NOMO-1 treated with dmso at 0.1 percent for 144 hours (cell line): ENCODE data around the gene MYOZ1.
"Not testable (repeated sequence)": the region's sequence is repeated elsewhere in the genome, so short reads cannot be mapped to it uniquely, and the experiment has no call there.

Source experiments
- DNase-seq: peaks from one replicate; lab custom pipeline; 2025; ENCODE audit not compliant: unreplicated experiment; lab: John Stamatoyannopoulos, UW

The MYOZ1 gene, protein sequence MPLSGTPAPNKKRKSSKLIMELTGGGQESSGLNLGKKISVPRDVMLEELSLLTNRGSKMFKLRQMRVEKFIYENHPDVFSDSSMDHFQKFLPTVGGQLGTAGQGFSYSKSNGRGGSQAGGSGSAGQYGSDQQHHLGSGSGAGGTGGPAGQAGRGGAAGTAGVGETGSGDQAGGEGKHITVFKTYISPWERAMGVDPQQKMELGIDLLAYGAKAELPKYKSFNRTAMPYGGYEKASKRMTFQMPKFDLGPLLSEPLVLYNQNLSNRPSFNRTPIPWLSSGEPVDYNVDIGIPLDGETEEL

DNA sequence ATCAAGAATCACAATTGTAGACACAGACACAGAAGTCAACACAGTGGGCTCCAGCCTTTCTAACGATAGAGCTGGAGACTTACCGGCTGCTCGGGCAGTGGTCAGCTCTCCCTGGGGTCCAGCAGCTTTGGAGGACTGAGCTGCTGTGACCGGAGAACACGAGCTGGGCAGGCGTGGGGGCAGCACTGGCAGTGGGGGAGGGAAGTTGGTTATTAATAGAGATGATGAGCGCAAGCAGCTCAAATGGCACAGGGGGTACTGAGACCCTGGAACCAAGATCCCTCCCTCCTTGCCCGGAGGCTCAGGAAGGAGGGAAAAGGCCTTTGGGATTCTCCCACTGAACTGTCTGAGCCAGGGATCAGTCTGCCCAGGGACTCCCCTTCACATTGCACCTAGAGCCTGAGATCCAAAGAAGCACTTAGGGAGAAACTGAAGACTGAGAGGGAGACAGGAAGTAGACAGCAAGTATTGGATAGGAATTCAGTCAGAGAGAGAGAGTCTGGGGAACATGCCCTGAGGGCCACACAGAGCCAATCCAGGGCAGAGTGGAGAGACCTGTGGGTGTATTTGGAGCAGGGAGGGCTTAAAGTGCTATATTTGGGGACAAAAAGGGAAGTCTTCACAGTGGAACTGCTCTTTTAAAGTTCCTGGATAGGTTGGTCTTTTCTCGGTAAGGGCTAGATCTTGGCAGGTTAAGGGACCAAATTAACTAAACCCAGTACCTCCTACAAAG is at the start of gene MYOZ1:
TSS of gene MYOZ1 (minus strand) at position 147 of the 733 bp plus-strand sequence. CDS start 1,457 bp downstream, outside the sequence.
- DNase-seq = peak; percentile 19

DNA sequence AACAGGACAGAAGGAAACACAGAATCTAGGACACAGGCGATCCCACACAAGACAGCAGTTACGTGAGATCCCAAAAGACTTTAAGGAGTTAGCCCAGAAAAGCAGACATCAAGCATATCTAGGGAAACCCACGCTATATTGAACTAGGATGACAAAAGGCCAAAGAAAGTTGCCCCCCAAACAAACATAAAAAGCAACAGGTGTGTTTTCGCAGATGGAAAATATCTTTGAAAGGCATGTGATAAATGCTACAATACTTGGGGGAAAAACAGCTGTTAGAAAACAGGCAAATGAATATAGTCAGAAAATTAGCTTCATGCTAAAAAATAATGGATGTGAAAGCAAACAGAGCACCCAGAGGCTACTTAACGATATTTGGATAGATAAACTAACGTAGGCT is 49.5 kb upstream of the MYOZ1 start:
- DNase-seq = not testable (repeated sequence)

DNA sequence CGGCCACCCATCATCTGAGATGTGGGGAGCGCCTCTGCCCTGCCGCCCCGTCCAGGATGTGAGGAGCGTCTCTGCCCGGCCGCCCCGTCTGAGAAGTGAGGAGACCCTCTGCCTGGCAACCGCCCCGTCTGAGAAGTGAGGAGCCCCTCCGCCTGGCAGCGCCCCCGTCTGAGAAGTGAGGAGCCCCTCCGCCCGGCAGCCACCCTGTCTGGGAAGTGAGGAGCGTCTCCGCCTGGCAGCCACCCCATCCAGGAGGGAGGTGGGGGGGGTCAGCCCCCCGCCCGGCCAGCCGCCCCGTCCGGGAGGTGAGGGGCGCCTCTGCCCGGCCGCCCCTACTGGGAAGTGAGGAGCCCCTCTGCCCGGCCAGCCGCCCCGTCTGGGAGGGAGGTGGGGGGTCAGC is 48.3 kb upstream of the MYOZ1 start:
- DNase-seq = not testable (repeated sequence)

DNA sequence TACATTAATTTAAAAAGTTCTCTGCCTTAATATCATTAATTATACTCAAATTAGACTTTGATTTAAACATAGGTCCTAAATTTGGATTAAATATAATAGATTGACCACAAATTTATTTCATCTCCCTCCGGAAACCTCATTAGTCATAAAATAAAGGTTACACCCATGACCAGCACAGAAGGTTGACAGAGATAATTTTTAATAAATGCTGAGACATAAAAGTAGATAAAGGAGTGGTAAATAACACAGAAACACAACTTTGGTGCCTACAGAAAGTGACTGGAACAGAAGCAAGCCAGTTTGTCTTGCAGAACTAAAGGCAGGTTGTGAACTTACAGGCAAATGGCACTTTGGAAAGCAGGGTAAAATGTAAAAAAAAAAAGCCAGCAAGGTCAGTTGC is 46.4 kb upstream of the MYOZ1 start:
- not testable (repeated sequence) for DNase-seq

DNA sequence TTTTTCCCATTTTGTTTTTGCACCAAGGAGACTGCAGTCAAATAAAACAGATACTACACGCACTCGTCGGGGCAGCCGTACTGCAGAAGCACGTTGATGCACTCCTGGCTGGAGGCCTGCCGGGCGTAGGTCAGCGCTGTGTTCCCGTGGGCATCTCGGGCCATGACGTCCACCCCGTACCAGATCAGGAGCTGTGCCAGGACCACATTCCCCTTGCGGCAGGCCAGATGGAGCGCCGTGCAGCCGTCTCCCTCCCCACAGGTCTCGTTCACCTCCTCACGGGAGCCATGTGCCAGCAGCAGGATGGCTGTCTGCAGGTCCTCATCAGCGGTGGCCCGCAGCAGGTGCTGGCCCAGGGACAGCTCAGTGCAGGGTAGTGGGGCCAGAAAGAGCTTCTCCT is 33.3 kb upstream of the MYOZ1 start:
- DNase-seq = not testable (repeated sequence)

DNA sequence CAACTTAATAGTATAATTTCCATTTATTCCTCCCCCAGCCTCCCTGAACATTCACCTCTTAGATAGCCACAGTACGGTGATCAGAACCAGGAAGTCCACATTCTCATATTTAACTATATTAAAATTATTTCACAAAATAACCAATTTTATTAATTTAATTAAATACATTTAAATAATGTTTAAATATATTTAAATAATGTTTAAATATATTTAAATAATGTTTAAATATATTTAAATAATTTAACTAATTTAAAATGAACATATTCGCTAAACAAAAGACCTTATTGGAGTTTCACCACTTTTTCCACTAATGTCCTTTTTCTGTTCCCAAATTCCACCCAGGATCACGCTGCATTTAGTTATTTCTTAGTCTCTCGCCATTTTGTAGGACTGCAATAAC is 27.1 kb upstream of the MYOZ1 start:
- DNase-seq = not testable (repeated sequence)

DNA sequence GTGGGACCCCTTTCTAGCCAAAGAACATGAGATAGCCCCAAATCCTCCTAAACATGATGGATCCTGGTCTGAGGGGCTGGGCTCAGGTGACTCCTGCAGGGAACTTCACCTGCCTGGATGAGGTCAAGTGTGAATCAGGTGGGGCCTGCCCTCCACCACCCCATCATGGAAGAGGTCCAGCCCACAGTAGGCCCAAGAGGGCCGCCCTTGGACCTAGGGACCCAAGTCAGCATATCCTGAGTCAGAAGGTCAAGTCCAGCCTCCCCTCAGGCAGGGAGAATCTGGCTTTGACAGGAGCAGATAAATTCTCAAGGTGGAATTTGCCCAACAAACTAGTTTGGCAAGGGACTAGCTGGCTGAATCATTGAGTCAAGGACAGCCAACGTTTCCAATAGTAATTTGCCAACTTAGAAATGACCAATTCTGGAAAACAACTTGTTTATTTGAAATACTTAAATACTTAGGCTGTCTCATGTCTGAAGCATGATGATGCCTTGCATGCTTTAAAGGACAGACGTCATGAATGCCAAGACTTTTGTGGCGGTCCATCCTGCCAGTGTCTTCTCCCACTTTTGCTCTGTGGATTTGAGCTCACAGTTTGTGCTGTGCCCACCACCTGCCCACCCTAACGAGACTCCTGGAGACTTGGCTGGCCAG is 25.0 kb upstream of the MYOZ1 start:
- DNase-seq = not testable (repeated sequence)

DNA sequence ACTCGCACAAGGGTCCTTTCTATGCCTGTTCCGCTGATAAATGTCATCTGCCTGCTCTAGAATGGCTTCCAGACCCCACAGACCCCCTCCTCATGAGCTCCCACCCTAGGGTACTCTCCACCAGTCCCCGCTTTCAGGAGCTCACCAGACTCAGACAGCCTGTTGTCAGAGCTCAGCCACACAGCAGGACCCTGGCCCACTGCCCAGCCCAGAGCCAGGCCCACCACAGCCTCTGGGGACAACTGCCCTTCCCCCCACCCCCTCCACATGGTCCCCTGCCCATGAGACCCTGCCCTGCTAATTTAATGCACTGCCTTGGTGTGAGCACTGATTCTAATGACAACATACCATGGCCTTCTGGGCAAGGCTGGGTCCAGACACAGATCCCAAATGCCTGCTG is 24.3 kb upstream of the MYOZ1 start:
- DNase-seq = not testable (repeated sequence)

DNA sequence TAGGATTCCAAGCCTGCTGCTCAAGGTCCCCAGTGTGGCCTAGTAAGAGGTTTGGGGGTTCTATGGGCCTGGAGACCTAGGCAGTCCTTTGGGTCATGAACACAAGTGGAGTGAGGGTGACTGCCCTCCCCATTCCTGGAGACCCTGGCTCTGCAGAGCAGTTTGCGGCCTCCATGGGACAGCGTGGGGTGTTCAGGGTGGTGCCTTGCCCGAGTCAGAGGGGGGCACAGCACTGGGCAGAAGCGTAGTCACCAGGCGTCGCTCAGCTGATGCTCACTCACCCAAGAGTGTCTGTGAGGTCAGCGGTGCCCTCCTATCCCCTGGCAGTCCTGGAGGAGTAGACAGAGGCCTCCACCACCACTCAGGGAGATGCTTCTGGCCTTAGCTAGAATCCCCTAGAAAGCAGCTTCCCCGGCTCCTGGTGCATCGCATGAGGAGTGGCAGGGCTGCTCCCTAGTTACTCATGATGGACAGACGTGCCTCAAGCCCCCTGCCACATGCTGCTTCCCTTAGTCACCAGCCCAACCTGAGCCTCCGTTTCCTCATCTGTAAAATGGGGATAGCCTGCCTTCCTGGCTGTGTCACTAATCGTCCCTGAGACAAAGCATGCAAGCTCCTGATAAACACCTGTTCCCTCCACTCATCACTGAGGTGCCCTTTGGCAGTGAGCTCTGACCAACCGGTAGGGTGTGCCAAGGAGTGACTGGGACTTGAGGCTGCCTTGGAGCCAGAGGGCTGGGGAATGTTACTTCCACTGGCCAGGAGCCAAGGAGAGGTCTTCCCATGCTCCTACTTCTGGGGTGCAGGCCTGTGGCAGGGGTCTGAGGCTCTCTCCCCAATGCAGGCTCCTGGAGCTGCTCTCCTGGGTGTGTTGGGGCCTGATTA is 23.1 kb upstream of the MYOZ1 start:
- not testable (repeated sequence) for DNase-seq

DNA sequence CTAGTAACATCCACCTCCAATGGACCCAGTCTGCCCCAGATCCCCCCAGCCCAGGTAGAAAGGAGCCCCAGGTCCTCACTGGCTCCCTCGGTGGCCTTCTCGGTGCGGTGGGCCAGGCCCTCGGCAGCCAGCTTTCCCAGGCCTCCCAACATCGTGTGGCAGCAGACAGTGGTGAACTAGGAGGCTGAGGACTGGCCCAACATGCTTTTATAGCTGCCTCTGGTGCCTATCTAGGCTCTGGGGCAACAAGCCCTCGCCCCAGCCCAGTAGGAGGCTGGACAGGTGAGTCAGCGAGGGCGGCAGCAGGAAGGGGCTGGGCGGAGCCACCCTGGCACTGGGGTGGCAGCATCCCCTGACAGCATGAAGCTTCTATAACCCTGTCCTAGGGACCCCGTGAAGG is 22.3 kb upstream of the MYOZ1 start:
- DNase-seq = not testable (repeated sequence)

DNA sequence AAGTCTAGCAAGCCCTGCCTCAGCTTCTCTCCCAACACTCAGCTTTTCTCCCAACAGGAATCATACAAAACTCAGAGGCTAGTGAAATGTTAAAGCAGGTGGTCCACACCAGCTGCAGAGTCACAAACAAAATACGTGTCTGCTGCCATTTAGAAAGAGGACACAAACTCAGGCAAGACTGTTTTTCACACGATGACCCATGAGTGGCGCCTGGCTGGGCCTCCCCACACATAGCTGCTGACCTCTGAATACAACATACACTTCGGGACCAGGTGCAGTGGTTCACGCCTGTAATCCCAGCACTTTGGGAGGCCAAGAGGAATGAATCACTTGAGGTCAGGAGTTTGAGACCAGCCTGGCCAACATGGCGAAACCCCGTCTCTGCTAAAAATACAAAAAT is 21.4 kb upstream of the MYOZ1 start:
- DNase-seq = not testable (repeated sequence)

DNA sequence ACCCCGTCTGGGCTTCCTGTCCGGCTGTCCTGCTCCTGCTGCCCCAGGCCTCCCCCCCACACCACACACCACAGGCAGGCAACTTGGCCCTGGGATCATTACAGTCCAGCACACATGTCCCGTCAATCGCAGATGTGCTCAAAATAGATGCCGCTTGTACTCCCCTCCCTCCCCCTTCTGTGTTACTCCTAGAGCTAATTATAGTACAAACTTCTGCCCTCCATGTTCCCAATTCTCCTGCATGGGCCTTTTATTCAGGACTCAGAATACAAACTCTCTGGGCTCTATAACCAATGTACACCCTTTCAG is 14.7 kb upstream of the MYOZ1 start, which contains the start of gene SYNPO2L:
TSS of gene SYNPO2L (minus strand) at position 40 of the 309 bp plus-strand sequence. CDS start 107 bp downstream, outside the sequence.
- no peak for DNase-seq

DNA sequence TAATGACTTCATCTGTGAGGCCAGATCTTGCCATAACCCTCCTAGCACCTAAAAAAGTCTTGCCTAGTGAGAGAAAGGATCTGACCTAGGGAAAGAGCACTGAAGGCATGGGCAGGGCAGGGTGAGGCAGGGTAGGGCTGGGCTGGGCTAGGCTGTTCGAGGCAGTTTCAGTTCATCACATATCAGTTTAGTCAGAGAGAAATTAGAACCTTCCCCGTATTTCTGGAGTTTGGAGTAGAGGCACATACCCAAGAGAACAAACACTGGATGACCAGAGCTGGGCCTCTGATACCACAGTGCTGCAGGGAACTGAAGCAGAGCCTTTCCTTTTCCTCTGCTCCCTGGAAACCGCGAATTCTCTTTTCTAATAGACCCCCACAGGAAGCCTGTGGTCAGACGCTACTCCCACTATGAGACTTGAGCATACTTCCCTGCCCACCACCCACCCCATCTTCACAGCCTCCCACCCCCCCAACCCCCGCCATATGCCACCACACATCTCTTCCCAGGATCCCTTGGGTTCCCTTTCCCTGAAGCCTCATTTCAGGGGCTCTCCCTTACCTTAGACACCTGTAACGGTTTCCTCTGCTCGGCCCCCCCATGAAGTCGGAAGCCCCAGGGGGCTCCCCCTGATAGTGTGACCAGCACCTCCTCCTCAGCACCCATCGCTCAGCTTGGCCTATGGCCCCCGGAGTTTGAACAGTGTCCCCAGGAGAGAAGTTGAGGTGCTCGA is 14.1 kb upstream of the MYOZ1 start:
- no peak for DNase-seq

DNA sequence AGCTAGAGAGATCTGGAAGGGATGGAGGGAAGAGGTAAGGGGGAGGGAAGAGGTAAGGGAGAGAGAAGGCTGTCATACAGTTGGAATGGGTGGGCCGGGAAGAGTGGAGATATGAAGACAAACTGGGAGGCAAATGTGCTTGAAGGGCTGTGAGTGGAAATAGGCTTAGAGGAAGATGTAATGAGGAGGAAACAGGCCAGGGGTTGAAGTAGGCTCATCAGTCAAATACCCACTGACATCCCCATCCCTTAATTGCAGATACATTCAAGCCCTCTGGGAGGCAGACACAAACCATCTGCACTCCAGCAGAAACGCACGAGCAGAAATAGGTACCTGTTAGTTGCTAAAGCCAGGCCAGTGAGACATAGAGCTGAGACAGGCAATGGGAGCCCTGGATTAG is 12.4 kb upstream of the MYOZ1 start:
- peak; percentile 23 for DNase-seq

DNA sequence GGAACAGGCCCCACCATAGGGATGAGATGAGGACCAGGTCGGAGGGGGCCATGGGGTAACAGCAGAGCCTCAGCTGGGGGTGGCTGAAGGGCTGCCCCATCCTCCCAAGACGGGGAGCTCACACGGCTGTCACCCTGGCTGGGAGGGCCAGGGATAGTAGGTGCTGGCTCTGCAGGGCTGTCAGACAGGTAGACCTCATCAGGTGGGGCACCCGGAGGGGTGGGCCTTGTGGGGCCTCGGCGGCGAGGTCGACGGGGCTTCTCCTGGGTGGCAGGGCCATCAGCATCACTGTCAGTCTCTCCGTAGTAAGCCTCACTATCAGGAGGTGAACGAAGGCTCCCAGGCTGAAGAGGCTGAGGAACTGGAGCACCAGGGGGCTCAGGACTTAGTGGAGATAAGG is 11.9 kb upstream of the MYOZ1 start:
- no peak for DNase-seq

DNA sequence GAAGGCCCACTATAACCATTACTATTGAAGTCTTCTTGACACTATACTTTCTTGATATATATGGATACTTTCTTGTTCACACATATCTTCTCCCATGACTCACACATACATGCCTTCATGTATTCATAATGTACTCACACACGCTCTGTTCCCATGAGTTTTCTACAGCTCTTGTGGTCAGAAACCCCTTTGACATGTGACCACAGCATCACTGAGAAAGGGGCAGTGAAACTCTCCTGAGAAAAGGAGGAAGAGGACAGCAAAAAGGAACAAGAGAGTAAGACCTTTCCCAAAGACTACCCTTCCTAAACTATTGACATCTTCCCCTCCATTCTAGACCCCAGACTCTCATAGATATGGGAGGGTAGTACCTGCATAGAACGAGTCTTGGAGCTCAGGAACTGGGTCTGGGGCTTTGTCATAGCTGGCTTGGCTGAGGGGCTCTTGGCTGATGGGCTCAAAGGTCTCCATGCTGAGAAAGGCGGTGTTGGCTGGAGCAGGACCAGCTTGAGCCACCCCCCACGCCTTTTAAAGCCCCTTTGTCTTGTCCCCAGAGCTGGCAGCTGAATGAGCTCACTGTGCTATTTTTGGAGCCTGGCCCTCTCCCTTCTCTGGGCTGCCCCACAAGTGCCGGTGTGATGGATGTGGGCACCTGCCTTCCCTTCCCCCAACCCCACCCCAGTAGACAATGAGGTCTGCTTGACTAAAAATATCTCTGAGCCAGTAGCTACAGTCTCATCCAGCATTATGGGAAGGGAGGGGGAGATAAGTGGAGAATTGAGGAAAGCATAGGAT is 9.5 kb upstream of the MYOZ1 start:
- peak; percentile 73 for DNase-seq

DNA sequence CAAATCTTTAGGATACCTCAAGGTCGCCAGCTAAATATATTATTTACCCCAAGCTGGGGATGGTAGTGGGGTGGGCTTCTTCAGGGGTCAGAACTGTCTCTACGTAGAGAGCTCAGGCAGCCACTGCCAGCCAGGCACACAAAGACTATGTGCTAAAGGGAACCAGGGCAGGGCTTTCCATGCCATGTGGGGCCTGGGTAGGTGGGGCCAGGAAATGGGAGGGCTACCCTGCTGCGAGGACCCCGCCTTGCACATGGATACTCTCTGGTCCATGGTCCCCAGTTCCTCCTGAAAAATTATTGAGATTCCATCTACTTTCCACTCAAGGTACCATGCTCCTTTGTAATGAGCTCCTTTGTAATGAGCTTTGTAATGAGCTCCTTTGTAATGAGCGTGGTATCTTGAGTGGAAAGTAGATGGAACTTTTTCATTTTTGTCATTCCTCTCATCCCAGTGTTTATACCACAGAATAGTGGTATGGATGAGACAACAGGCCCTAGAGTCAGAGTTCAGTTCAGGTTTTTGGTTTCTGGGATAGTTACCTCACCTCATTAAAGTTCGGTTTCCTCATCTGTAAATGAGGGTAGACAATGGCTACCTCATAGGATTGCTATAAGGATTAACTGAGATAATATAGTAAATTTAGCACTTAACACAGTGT is 8.7 kb upstream of the MYOZ1 start:
- DNase-seq = no peak

DNA sequence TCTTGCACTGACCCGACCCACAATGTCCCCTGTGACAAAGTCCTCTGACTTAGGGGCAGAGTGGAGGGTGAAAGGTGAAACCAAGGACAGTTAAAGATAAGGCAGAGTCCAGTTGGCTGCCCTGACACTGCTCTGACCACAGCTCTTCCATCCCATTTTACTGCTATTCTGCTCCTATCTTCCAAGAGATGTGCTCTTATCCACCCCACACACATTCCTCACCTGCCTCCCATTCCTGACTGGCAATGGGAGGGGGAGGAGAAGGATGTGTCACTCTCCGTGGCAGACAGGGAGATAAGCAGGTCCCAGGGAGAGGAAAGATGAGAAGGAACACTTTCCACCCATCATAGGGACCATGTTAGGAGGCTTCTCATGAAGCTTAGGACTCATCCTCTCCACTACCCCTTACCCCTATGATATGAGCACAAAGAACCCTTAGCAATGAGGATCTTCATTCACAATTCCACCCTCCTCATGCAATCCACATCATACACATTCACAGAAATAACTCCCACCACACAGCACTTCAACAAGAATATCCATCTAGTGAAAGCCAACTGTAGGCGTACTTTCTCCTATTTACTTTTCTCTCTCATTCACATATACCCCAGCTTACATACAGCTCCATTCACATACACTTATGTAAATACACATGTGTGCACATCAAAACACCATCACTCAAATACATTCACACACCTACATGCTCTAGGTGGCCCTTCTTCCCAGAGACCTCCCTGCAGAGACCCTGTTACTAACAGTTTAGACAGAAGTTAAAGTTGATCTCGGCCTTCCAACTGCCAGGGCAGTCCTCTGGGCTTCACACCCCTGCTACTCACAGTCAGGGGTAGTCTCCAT is 7.9 kb upstream of the MYOZ1 start:
- no peak for DNase-seq
